Ascending aorta (tissue), 2 donors: ENCODE measurements around the gene CPSF3. TPM values are rescaled to one million over a fixed set of nuclear protein-coding genes. Genes with fewer than 3 reads are reported as not detected.
A peak's percentile ranks its signal among the peaks of the same experiment; 100 is the strongest.

Source experiments
- DNase-seq, 2 donors: peaks; one replicate each; pipeline ENCODE4 v3.0.0-alpha.2; 2019; ENCODE audit warnings: low spot score in 2 of 2
- H3K27ac ChIP-seq, 2 donors: fragments of 200-600 bp; sonication (generic); one replicate each; pipeline ENCODE4 v1.5.1; 2016 to 2017; ENCODE audit warnings: mild to moderate bottlenecking in 1 of 2
- H3K27me3 ChIP-seq: fragments of 200-600 bp; sonication (generic); one replicate; pipeline ENCODE4 v1.5.1; 2017
- H3K36me3 ChIP-seq, 2 donors: fragments of 200-600 bp; sonication (generic); one replicate each; pipeline ENCODE4 v1.5.1; 2016
- H3K4me1 ChIP-seq, 2 donors: fragments of 200-600 bp; sonication (generic); one replicate each; pipeline ENCODE4 v1.5.1; 2016 to 2017; ENCODE audit warnings: mild to moderate bottlenecking in 1 of 2
- H3K4me3 ChIP-seq, 2 donors: fragments of 200-600 bp; sonication (generic); one replicate each; pipeline ENCODE4 v1.5.1; 2016 to 2017; ENCODE audit warnings: mild to moderate bottlenecking in 1 of 2
- H3K9me3 ChIP-seq, 2 donors: fragments of 200-600 bp; sonication (generic); one replicate each; pipeline ENCODE4 v1.5.1; 2016
- intact Hi-C: fragments of 100-400 bp; cut with DNase I; formaldehyde crosslinking; loops from one replicate; pipeline ENCODE4 v1.15.1; 2023
- total RNA-seq: library from RNA; depleted of rRNA; stranded (reverse); fragments of >200 nt; gene quantifications from one replicate; pipeline ENCODE4 v1.1.0, GENCODE V29; 2016
- TF ChIP-seq, protein P1 (sequence below), 3 experiments: fragments of 200-600 bp in 2 of 3; fragments of 450-650 bp in 1 of 3; sonication (generic) in 2 of 3; IDR thresholded peaks; one replicate each; pipeline ENCODE4 v1.5.1; 2016 to 2019; ENCODE audit warnings: antibody characterized with exemption in 3 of 3, mild to moderate bottlenecking in 1 of 3, moderate library complexity in 1 of 3

Gene CPSF3
- total RNA-seq, 1 donor from 2014 or later = 5.3 TPM

DNA sequence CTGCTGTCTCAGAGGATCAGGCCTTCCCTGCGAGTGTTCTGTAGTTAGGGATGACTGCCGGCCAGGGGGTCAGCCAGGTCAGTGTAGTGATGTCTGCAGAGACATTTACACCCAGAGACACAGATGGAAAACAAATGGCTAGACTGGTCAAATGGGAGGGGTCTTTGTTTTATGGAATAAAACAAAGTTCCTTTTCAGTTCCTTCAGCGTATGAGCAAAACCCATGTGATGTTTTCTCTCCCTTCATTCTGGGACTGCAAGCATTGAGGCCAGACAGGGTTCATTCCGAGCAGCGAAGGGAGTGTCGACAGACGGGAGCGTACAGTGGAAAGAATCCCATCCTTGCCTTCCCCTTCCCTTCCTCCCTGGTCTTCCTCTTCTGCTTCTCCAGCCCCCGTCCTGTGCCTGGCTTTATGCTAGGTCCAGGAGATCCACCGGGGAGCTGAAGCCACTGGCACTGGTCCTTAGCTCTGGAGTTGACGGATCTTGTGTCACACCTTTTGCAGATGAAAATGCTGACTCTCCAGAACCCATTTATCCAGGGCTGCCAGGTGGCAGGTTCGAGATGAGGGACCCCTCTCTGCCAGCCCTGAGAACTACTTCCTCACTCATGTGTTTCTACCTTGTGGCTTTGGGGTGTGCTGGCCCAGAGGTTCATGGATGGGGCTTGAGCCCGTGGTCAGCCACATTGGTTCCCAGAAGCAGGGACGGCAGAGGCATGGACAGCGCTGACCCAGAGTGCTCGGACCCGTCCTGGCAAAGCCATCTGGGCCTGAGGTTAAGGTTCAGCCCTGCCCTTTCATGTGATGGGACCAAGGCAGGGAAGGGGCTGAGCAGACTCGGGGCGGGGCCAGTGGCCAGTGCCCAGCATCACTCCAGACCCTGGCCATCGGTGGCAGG, 24.3 kb upstream of the CPSF3 start:
- Histone ChIP-seq H3K27ac (peak overlapping the region; percentile 2 to 56), H3K36me3 (peaks cover 55 to 80% of the 10 kb centered on the region in 2 donors), H3K9me3 (no peaks in the 10 kb centered on the region)

GRCh38 chr2:9400268-9401058, 23.0 kb upstream of the CPSF3 start:
- Histone ChIP-seq H3K27ac (peak overlapping the region in 1 of 2 donors; percentile 11), H3K27me3 (no peaks in the 10 kb centered on the region), H3K4me1 (no peaks in the 10 kb centered on the region), H3K4me3 (no peak overlapping the region), H3K36me3 (peaks cover 53 to 82% of the 10 kb centered on the region in 2 donors), H3K9me3 (no peaks in the 10 kb centered on the region)
- TF ChIP-seq, protein P1, sequence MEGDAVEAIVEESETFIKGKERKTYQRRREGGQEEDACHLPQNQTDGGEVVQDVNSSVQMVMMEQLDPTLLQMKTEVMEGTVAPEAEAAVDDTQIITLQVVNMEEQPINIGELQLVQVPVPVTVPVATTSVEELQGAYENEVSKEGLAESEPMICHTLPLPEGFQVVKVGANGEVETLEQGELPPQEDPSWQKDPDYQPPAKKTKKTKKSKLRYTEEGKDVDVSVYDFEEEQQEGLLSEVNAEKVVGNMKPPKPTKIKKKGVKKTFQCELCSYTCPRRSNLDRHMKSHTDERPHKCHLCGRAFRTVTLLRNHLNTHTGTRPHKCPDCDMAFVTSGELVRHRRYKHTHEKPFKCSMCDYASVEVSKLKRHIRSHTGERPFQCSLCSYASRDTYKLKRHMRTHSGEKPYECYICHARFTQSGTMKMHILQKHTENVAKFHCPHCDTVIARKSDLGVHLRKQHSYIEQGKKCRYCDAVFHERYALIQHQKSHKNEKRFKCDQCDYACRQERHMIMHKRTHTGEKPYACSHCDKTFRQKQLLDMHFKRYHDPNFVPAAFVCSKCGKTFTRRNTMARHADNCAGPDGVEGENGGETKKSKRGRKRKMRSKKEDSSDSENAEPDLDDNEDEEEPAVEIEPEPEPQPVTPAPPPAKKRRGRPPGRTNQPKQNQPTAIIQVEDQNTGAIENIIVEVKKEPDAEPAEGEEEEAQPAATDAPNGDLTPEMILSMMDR (IDR thresholded peaks at IDR 0.05) = no peak
- intact Hi-C loops = no loop called here
- DNase-seq = peak in 1 of 2 donors; percentile 35

More for the DNA sequence above, 24.3 kb upstream of the CPSF3 start:
- no peak overlapping the region for H3K4me3 ChIP-seq
- no peaks in the 10 kb centered on the region for H3K4me1 ChIP-seq
- H3K27me3 ChIP-seq = no peaks in the 10 kb centered on the region
- peak in 1 of 2 donors; percentile 61 for DNase-seq
- intact Hi-C loops = no loop called here
- TF ChIP-seq, protein P1 (IDR thresholded peaks at IDR 0.05) = no peak

GRCh38 chr2:9401059-9401547, 22.4 kb upstream of the CPSF3 start:
- H3K27me3 ChIP-seq = no peaks in the 10 kb centered on the region
- no peak overlapping the region for H3K4me3 ChIP-seq
- no peaks in the 10 kb centered on the region for H3K9me3 ChIP-seq
- peaks cover 57 to 81% of the 10 kb centered on the region in 2 donors for H3K36me3 ChIP-seq
- intact Hi-C loops = no loop called here
- H3K27ac ChIP-seq = peak overlapping the region in 1 of 2 donors; percentile 11
- no peaks in the 10 kb centered on the region for H3K4me1 ChIP-seq
- DNase-seq = peak in 1 of 2 donors; percentile 56
- TF ChIP-seq, protein P1 (IDR thresholded peaks at IDR 0.05) = no peak

GRCh38 chr2:9401646-9402371, 21.6 kb upstream of the CPSF3 start:
- Histone ChIP-seq H3K9me3 (no peaks in the 10 kb centered on the region), H3K36me3 (peaks cover 59 to 79% of the 10 kb centered on the region in 2 donors), H3K4me3 (no peak overlapping the region), H3K27ac (no peak overlapping the region), H3K4me1 (no peaks in the 10 kb centered on the region), H3K27me3 (no peaks in the 10 kb centered on the region)
- peak in 1 of 2 donors; percentile 39 for DNase-seq
- TF ChIP-seq, protein P1 (IDR thresholded peaks at IDR 0.05) = no peak
- intact Hi-C loops = no loop called here

DNA sequence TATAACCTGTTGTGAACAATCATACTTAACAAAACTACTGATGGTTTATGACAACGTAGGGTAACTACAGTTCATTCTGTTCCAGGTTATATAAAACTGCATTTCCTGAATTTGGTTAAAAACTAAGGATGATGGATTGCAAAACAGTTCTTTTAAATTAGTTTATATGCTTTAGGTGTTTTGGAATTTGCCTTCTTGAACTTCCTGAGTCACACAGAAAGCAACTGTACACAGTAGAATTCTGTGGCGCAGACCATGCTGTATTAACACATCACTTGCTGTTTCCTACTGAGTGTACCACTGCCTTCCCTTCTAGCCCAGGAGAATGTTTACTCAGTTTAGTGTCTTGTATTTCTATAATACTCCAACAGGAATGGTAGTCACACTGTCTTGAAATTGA, 19.5 kb upstream of the CPSF3 start:
- H3K9me3 ChIP-seq = no peaks in the 10 kb centered on the region
- H3K27ac ChIP-seq = no peak overlapping the region
- no peak overlapping the region for H3K4me3 ChIP-seq
- no peaks in the 10 kb centered on the region for H3K4me1 ChIP-seq
- TF ChIP-seq, protein P1 (IDR thresholded peaks at IDR 0.05) = no peak
- H3K27me3 ChIP-seq = no peaks in the 10 kb centered on the region
- peaks cover 65 to 69% of the 10 kb centered on the region in 2 donors for H3K36me3 ChIP-seq
- intact Hi-C loops = no loop called here
- DNase-seq = no peak
